Mesothelial cell of epicardium (in vitro differentiated cells): ENCODE results near the gene LRRFIP2. TPM values are rescaled to one million over a fixed set of nuclear protein-coding genes. Genes with fewer than 3 reads are reported as not detected.
A peak's percentile ranks its signal among the peaks of the same experiment; 100 is the strongest.

ENCODE experiments used
- DNase-seq, 2 experiments: peaks; one replicate each; pipeline ENCODE4 v3.0.0; 2021; ENCODE audit warnings: low spot score in 2 of 2; ENCODE audit not compliant: unreplicated experiment in 2 of 2
- H3K27ac Mint-ChIP-seq: 2 replicates; pipeline ENCODE4 v1.8.0; 2021; ENCODE audit warnings: mixed read lengths
- H3K27me3 Mint-ChIP-seq: 2 replicates; pipeline ENCODE4 v1.8.0; 2021; ENCODE audit warnings: low read depth, mixed read lengths
- H3K36me3 Mint-ChIP-seq: 2 replicates; pipeline ENCODE4 v1.8.0; 2021; ENCODE audit warnings: mixed read lengths
- H3K4me1 Mint-ChIP-seq: 2 replicates; pipeline ENCODE4 v1.8.0; 2021; ENCODE audit warnings: mixed read lengths
- H3K4me3 Mint-ChIP-seq: 2 replicates; pipeline ENCODE4 v1.8.0; 2021; ENCODE audit warnings: mild to moderate bottlenecking, moderate library complexity, mixed read lengths
- H3K9me3 Mint-ChIP-seq: 2 replicates; pipeline ENCODE4 v1.8.0; 2021; ENCODE audit warnings: mixed read lengths
- total RNA-seq: library from RNA; stranded (reverse); gene quantifications from 3 replicates; pipeline ENCODE4 v1.2.1, GENCODE V29; 2021
- TF ChIP-seq, protein P1 (sequence below): fragments of 200-600 bp; sonication (generic); IDR thresholded peaks from one replicate; pipeline ENCODE4 v1.5.0; 2021; ENCODE audit warnings: antibody characterized with exemption; ENCODE audit not compliant: unreplicated experiment

Gene LRRFIP2
- total RNA-seq, 1 donor from 2014 or later = 41.7 TPM

DNA sequence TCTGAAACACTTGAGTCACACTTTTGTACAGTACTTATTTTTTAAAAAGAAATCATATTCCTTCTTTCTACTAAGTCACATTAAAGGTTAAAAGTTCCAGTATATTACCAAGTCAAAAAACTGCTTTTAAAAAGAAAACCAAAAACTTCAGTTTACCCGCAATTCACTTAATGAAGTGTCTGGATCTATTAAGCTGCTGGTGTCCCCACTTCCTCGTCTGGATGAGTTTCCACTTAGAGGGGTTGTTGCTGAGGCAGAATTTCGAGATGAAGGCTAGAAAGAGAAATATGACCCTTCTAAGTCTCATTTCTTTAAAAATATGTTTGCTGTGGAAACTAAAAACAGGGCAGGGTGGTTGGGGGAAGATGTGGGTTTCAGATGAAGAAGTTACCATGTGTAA lies 79.7 kb downstream of the LRRFIP2 start:
- TF ChIP-seq, protein P1, sequence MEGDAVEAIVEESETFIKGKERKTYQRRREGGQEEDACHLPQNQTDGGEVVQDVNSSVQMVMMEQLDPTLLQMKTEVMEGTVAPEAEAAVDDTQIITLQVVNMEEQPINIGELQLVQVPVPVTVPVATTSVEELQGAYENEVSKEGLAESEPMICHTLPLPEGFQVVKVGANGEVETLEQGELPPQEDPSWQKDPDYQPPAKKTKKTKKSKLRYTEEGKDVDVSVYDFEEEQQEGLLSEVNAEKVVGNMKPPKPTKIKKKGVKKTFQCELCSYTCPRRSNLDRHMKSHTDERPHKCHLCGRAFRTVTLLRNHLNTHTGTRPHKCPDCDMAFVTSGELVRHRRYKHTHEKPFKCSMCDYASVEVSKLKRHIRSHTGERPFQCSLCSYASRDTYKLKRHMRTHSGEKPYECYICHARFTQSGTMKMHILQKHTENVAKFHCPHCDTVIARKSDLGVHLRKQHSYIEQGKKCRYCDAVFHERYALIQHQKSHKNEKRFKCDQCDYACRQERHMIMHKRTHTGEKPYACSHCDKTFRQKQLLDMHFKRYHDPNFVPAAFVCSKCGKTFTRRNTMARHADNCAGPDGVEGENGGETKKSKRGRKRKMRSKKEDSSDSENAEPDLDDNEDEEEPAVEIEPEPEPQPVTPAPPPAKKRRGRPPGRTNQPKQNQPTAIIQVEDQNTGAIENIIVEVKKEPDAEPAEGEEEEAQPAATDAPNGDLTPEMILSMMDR = no peak
- H3K36me3 Mint-ChIP-seq = peaks cover 13% of the 10 kb centered on the region
- H3K4me1 Mint-ChIP-seq = peaks cover 40% of the 10 kb centered on the region
- no peak overlapping the region for H3K4me3 Mint-ChIP-seq
- DNase-seq = no peak
- no peaks in the 10 kb centered on the region for H3K27me3 Mint-ChIP-seq
- H3K9me3 Mint-ChIP-seq = no peaks in the 10 kb centered on the region
- H3K27ac Mint-ChIP-seq = peak overlapping the region; percentile 78

DNA sequence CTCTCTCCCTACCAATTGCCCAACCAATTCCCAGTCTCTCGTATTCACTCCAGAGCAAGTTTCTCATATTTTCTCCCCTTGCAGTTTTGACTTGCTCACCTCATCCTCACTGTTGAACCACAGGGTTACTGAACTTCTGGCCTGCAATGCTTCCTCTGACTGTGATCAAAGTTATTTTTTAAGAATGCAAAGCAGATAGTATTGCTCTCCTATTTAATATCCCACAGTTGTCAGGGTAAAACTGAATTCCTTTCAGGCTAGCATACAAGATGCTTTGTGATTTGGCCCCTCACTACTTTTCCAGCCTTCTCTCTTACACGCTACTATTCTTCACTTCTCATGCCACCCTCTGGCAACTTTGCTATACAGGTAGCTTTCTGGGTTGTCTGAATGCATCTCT lies 80.9 kb downstream of the LRRFIP2 start:
- Mint-ChIP-seq H3K36me3 (peaks cover 13% of the 10 kb centered on the region), H3K27ac (peak overlapping the region; percentile 31), H3K27me3 (no peaks in the 10 kb centered on the region), H3K4me3 (no peak overlapping the region), H3K9me3 (no peaks in the 10 kb centered on the region), H3K4me1 (peaks cover 36% of the 10 kb centered on the region)
- TF ChIP-seq, protein P1 = no peak
- no peak for DNase-seq

DNA sequence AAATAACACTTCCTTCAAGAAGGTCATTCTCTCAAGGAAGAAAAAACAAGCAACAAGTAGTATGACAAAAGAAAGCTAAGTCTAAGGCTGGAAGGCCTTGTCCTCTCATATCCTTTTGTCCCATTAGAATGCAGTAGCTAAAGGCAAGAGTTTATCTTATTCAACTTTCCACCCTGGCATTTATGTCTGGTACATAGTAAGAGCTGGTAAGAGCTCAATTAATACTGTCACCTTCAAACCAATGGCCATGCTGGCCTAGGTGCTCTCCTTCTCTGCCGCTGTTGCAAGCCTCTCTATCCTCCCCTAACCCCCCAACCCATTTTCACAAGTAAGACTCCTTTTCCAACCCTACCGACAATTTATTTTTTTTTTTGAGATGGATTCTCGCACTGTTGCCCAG lies 81.9 kb downstream of the LRRFIP2 start:
- H3K4me3 Mint-ChIP-seq = no peak overlapping the region
- no peak for DNase-seq
- TF ChIP-seq, protein P1 = no peak
- no peak overlapping the region for H3K27ac Mint-ChIP-seq
- peaks cover 32% of the 10 kb centered on the region for H3K4me1 Mint-ChIP-seq
- H3K9me3 Mint-ChIP-seq = no peaks in the 10 kb centered on the region
- no peaks in the 10 kb centered on the region for H3K27me3 Mint-ChIP-seq
- peaks cover 13% of the 10 kb centered on the region for H3K36me3 Mint-ChIP-seq

DNA sequence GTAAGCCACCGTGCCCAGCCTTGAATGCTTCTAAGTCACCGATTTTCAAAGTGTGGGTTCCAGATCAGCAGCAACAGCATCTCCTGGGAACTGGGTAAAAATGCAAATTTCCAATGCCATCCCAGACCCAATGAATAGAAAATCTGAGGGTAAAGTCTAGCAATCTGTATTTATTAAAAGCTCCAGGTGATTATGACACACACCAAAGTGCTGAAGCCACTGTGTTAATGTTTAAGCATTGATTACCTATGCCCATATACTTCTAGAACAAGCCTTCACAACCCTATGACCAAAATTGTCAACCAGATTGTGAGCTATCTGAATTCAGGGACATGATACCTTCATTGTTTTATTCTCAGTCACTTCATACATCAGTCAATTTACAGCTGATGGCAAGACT lies 86.5 kb downstream of the LRRFIP2 start:
- Mint-ChIP-seq H3K27me3 (no peaks in the 10 kb centered on the region), H3K4me1 (peaks cover 3% of the 10 kb centered on the region), H3K9me3 (no peaks in the 10 kb centered on the region), H3K36me3 (peaks cover 14% of the 10 kb centered on the region), H3K4me3 (no peak overlapping the region), H3K27ac (no peak overlapping the region)
- TF ChIP-seq, protein P1 = no peak
- DNase-seq = no peak

DNA sequence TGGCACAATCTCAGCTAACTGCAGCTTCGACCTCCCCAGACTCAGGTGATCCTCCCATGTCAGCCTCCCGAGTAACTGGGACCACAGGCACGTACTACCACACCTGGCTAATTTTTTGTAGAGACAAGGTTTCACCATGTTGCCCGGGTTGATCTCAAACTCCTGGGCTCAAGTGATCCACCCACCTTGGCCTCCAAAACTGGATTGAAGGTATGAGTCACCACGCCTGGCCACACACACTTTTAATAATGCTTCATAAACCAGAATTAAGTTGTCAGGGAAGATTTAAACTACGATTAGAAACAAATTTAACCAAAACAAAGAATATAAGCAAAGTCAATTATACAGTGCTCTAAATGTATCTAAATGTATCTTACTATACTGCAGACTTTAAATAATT lies 87.5 kb downstream of the LRRFIP2 start:
- no peak for DNase-seq
- Mint-ChIP-seq H3K4me3 (no peak overlapping the region), H3K9me3 (no peaks in the 10 kb centered on the region), H3K36me3 (peaks cover 10% of the 10 kb centered on the region), H3K4me1 (peaks cover 3% of the 10 kb centered on the region), H3K27me3 (no peaks in the 10 kb centered on the region), H3K27ac (no peak overlapping the region)
- TF ChIP-seq, protein P1 = no peak

DNA sequence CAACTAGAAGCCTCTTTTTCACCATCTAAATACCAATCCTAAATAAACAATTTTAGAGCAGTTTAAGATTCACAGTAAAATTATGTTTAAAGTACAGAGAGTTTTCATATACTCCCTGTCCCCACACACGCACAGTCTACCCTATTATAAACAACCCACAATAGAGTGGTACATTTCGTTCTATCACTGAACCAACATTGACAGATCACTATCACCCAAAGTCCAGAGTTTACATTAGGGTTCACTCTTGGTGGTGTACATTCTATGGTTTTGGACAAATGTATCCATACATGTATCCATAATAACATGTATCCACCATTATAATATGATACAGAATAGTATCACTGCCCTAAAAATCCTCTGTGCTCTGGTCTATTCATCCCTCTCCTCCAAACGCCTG lies 92.1 kb downstream of the LRRFIP2 start:
- Mint-ChIP-seq H3K27ac (no peak overlapping the region), H3K4me3 (no peak overlapping the region), H3K27me3 (no peaks in the 10 kb centered on the region), H3K36me3 (peaks cover 28% of the 10 kb centered on the region), H3K4me1 (no peaks in the 10 kb centered on the region), H3K9me3 (peaks cover 5% of the 10 kb centered on the region)
- TF ChIP-seq, protein P1 = no peak
- DNase-seq = no peak
